OCI-LY1 (cell line): ENCODE results near the gene ARHGAP33.
"Not testable (repeated sequence)": the region's sequence is repeated elsewhere in the genome, so short reads cannot be mapped to it uniquely, and the experiment has no call there.

Experiments
- H2AFZ ChIP-seq: fragments of 200-600 bp; sonication (generic), shearing (Covaris generic); 2 replicates; pipeline ENCODE4 v1.6.0; 2014; ENCODE audit warnings: antibody characterized with exemption, mild to moderate bottlenecking, low read length
- H3F3A ChIP-seq: fragments of 200-600 bp; sonication (generic), shearing (Covaris generic); 2 replicates; pipeline ENCODE4 v1.6.0; 2014; ENCODE audit warnings: mild to moderate bottlenecking, antibody characterized with exemption, low read length, moderate library complexity; ENCODE audit not compliant: insufficient read depth
- H3K27ac ChIP-seq: fragments of 200-600 bp; sonication (generic); 2 replicates; pipeline ENCODE4 v1.5.1; 2014; ENCODE audit warnings: low read length, mixed run types, mild to moderate bottlenecking, low read depth; ENCODE audit not compliant: poor library complexity, severe bottlenecking
- H3K27me3 ChIP-seq: fragments of 200-600 bp; sonication (generic); 2 replicates; pipeline ENCODE4 v1.6.0; 2014; ENCODE audit warnings: antibody characterized with exemption, mild to moderate bottlenecking, low read length, moderate library complexity; ENCODE audit not compliant: insufficient read depth
- H3K36me3 ChIP-seq: fragments of 200-600 bp; sonication (generic); 2 replicates; pipeline ENCODE4 v1.6.1; 2014; ENCODE audit warnings: mild to moderate bottlenecking, antibody characterized with exemption, low read length, moderate library complexity, mixed read lengths; ENCODE audit not compliant: insufficient read depth
- H3K4me1 ChIP-seq: fragments of 200-600 bp; sonication (generic); 2 replicates; pipeline ENCODE4 v1.5.1; 2014; ENCODE audit warnings: mild to moderate bottlenecking, low read length, moderate library complexity; ENCODE audit not compliant: insufficient read depth, severe bottlenecking
- H3K4me2 ChIP-seq: fragments of 200-600 bp; sonication (generic), shearing (Covaris generic); 2 replicates; pipeline ENCODE4 v1.6.1; 2014; ENCODE audit warnings: low read length
- H3K4me3 ChIP-seq: fragments of 200-600 bp; sonication (generic); 2 replicates; pipeline ENCODE4 v1.5.1; 2014; ENCODE audit warnings: low read length, low read depth, mild to moderate bottlenecking, mixed read lengths; ENCODE audit not compliant: poor library complexity, severe bottlenecking
- H3K79me2 ChIP-seq: fragments of 200-600 bp; shearing (Covaris generic); 2 replicates; pipeline ENCODE4 v1.6.1; 2016; ENCODE audit warnings: mixed run types, low read length, mixed read lengths; ENCODE audit not compliant: insufficient read depth
- H3K9ac ChIP-seq: fragments of 200-600 bp; sonication (generic), shearing (Covaris generic); 2 replicates; pipeline ENCODE4 v1.6.1; 2014; ENCODE audit warnings: mild to moderate bottlenecking, low read length, mixed read lengths
- H3K9me2 ChIP-seq: fragments of 200-600 bp; sonication (generic), shearing (Covaris generic); 2 replicates; pipeline ENCODE4 v1.6.1; 2014; ENCODE audit warnings: low read depth, mild to moderate bottlenecking, low read length, mixed read lengths
- H3K9me3 ChIP-seq: fragments of 200-600 bp; shearing (Covaris generic); 2 replicates; pipeline ENCODE4 v1.6.1; 2014; ENCODE audit warnings: low read length, mixed read lengths
- H4K20me1 ChIP-seq: fragments of 200-600 bp; sonication (generic), shearing (Covaris generic); 2 replicates; pipeline ENCODE4 v1.6.0; 2016; ENCODE audit warnings: mild to moderate bottlenecking, low read length; ENCODE audit not compliant: insufficient read depth
- EZH2 ChIP-seq: fragments of 200-600 bp; sonication (generic), shearing (Covaris generic); IDR thresholded peaks from 2 replicates; pipeline ENCODE4 v1.8.0; 2017; ENCODE audit warnings: borderline replicate concordance, mixed run types, mild to moderate bottlenecking, antibody characterized with exemption, low read length, moderate library complexity, mixed read lengths
- TF ChIP-seq, protein P1 (sequence below): fragments of 200-600 bp; sonication (generic), shearing (Covaris generic); IDR thresholded peaks from 2 replicates; pipeline ENCODE4 v1.5.1; 2017; ENCODE audit warnings: mild to moderate bottlenecking, antibody characterized with exemption, low read length, moderate library complexity, mixed read lengths

ARHGAP33 gene

DNA sequence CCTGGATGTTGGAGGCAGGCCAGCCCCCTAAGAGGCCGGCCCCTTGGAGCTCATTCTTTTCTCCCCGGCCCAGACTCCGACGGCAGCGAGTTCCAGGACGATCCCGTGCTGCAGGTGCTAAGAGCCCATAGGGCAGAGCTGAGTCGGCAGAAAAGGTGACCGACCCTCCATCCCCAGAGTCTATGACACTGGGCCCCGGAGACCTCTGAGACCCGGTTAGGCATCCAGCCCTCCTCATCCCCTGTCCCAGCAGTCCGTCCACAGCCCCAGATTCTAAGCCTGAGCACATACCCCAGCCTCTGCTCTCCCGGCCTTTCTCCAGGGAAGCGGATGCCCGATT, 7.3 kb upstream of the ARHGAP33 start:
- no peaks in the 10 kb centered on the region for H3K79me2 ChIP-seq
- H3K4me3 ChIP-seq = no peak overlapping the region
- no peaks in the 10 kb centered on the region for H3K9me3 ChIP-seq
- H3K9ac ChIP-seq = no peak overlapping the region
- no peaks in the 10 kb centered on the region for H3F3A ChIP-seq
- H2AFZ ChIP-seq = no peak overlapping the region
- H3K27me3 ChIP-seq = no peaks in the 10 kb centered on the region
- no peaks in the 10 kb centered on the region for H3K4me1 ChIP-seq
- H3K9me2 ChIP-seq = no peaks in the 10 kb centered on the region
- TF ChIP-seq EZH2 = no peak
- TF ChIP-seq, protein P1, sequence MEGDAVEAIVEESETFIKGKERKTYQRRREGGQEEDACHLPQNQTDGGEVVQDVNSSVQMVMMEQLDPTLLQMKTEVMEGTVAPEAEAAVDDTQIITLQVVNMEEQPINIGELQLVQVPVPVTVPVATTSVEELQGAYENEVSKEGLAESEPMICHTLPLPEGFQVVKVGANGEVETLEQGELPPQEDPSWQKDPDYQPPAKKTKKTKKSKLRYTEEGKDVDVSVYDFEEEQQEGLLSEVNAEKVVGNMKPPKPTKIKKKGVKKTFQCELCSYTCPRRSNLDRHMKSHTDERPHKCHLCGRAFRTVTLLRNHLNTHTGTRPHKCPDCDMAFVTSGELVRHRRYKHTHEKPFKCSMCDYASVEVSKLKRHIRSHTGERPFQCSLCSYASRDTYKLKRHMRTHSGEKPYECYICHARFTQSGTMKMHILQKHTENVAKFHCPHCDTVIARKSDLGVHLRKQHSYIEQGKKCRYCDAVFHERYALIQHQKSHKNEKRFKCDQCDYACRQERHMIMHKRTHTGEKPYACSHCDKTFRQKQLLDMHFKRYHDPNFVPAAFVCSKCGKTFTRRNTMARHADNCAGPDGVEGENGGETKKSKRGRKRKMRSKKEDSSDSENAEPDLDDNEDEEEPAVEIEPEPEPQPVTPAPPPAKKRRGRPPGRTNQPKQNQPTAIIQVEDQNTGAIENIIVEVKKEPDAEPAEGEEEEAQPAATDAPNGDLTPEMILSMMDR = no peak
- no peak overlapping the region for H3K4me2 ChIP-seq
- peaks cover 18% of the 10 kb centered on the region for H3K36me3 ChIP-seq
- no peaks in the 10 kb centered on the region for H4K20me1 ChIP-seq
- H3K27ac ChIP-seq = no peak overlapping the region

DNA sequence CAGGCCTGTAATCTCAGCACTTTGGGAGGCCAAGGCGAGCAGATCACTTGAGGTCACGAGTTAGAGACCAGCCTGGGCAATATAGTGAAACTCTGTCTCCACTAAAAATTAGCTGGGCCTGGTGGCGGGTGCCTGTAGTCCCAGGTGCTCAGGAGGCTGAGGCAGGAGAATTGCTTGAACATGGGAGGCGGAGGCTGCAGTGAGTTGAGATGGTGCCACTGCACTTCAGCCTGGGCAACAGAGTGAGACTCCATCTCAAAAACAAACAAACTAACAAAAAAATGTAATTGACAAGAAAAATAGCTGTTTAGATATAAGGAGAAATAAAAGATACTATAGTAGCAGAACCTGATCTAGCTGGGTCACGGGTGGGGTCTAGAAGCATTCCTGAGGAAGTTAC, 3.0 kb upstream of the ARHGAP33 start:
- not testable (repeated sequence) for H3F3A ChIP-seq, H3K9ac ChIP-seq, H4K20me1 ChIP-seq, H3K27ac ChIP-seq, H3K79me2 ChIP-seq, H3K27me3 ChIP-seq, H3K9me2 ChIP-seq, H3K4me3 ChIP-seq, H3K4me2 ChIP-seq, H2AFZ ChIP-seq, H3K36me3 ChIP-seq, H3K9me3 ChIP-seq
- peaks cover 19% of the 10 kb centered on the region for H3K4me1 ChIP-seq

DNA sequence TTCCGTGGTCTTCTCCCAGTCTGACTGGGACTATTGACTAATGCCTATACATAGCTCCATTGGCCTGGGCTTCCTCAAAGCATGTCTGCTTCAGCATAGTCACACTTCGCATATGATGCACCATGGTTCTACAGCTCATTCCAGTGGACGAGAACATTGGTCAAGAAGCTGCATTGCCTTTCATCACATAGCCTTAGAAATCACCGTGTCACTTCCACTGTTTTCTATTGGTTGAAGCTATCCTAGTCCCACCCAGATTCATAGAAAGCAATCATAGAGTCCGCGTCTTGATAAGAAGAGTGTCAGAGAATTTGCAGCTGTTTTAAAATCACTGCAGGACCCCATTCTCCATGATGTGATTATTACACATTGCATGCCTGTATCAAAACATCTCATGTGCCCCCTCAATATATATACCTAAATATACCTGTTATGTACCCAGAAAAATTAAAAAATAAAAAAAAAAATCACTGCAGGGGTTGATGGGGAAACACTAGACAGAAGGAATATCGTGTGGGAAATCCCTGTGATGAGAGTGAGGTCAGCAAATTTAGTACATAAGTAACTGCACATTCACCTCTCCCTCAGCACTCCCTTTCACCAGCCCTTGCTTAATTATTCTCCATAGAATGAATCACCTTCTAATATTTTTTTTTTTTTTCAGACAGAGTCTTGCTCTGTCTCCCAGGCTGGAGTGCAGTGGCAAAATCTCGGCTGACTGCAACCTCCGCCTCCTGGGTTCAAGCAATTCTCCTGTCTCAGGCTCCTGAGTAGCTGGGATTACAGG, 2.2 kb upstream of the ARHGAP33 start:
- H3K4me1 ChIP-seq = peaks cover 19% of the 10 kb centered on the region
- H2AFZ ChIP-seq = no peak overlapping the region
- no peaks in the 10 kb centered on the region for H3K79me2 ChIP-seq
- H3F3A ChIP-seq = no peaks in the 10 kb centered on the region
- no peaks in the 10 kb centered on the region for H4K20me1 ChIP-seq
- H3K4me3 ChIP-seq = no peak overlapping the region
- no peak overlapping the region for H3K27ac ChIP-seq
- no peaks in the 10 kb centered on the region for H3K27me3 ChIP-seq
- TF ChIP-seq, protein P1 = no peak
- no peak for TF ChIP-seq EZH2
- H3K9me3 ChIP-seq = no peaks in the 10 kb centered on the region
- H3K9ac ChIP-seq = no peak overlapping the region
- peaks cover 7% of the 10 kb centered on the region for H3K36me3 ChIP-seq
- no peak overlapping the region for H3K4me2 ChIP-seq
- H3K9me2 ChIP-seq = no peaks in the 10 kb centered on the region
